ENCODE results near the gene NUP85.

NUP85 gene

DNA sequence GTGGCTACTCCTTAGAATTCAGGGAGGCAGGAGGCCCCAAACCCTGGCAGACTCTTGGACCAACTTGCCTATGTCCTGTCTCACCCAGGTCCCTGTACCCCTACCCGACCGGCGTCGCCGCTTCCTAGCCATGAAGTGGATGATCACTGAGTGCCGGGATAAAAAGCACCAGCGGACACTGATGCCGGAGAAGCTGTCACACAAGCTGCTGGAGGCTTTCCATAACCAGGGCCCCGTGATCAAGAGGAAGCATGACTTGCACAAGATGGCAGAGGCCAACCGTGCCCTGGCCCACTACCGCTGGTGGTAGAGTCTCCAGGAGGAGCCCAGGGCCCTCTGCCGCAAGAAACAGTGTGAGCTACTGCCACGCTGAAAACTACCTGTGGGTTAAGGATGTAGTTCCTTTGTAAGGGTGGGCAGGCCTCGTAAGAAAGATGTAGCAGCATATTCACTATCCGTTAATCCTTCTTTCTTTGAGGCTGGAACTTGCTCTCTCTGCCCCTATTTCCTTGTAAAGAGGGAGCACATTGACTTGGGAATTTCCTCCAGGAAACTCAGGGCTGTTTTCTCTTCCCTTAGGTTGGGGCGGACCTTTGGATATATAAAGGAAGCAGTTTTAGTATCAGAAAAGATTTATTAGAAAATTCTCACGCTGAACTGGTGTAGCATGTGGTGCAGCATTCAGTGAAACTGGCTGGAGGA is 60.3 kb downstream of the NUP85 start:
- TF ChIP-seq, protein P1, sequence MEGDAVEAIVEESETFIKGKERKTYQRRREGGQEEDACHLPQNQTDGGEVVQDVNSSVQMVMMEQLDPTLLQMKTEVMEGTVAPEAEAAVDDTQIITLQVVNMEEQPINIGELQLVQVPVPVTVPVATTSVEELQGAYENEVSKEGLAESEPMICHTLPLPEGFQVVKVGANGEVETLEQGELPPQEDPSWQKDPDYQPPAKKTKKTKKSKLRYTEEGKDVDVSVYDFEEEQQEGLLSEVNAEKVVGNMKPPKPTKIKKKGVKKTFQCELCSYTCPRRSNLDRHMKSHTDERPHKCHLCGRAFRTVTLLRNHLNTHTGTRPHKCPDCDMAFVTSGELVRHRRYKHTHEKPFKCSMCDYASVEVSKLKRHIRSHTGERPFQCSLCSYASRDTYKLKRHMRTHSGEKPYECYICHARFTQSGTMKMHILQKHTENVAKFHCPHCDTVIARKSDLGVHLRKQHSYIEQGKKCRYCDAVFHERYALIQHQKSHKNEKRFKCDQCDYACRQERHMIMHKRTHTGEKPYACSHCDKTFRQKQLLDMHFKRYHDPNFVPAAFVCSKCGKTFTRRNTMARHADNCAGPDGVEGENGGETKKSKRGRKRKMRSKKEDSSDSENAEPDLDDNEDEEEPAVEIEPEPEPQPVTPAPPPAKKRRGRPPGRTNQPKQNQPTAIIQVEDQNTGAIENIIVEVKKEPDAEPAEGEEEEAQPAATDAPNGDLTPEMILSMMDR (IDR thresholded peaks at IDR 0.05) = no peak

DNA sequence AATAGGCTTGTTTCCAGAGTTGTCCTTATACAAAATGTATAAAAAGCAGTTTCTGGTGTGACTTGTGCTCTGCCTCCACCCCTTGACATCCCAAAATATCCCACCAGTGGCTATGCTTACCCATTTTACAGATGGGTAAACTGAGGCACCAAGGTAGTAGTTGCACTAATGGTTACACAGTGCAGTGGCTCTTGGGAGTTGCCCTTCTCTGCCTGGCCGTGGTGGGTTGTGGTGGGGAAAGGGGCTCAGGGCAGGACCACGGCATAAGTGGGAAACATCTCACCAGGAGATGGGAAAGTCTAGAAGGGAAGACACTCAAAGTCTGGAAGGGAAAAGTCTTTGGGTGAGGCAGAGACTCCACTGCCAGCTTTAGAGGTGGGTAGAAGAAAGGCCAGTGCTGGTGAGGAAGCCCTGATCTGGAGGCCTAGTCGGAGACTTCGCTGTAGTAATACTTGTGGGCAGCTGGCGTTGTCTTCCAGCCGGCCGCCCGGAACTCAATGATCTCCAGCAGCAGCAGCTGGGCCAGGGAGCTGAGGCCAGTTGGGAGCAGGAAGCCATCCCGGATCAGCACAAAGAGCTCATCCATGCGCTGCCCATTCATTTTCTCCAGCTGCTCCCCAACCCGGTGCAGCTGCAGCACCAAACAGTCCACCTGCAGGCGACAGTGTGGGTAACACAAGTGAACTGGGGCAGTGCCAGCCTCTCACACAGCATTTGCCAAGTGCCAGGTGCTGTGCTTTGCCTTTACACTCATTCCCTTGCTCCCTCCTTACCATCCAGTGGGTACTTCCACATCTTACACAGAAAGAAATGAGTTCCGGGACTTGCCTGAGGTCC is 61.1 kb downstream of the NUP85 start:
- TF ChIP-seq, protein P1 (IDR thresholded peaks at IDR 0.05) = no peak

- TF ChIP-seq, protein P1 (IDR thresholded peaks at IDR 0.05) = no peak
These were observed 61.6 kb downstream of the NUP85 start for GRCh38 chr17:75267153-75267410.

DNA sequence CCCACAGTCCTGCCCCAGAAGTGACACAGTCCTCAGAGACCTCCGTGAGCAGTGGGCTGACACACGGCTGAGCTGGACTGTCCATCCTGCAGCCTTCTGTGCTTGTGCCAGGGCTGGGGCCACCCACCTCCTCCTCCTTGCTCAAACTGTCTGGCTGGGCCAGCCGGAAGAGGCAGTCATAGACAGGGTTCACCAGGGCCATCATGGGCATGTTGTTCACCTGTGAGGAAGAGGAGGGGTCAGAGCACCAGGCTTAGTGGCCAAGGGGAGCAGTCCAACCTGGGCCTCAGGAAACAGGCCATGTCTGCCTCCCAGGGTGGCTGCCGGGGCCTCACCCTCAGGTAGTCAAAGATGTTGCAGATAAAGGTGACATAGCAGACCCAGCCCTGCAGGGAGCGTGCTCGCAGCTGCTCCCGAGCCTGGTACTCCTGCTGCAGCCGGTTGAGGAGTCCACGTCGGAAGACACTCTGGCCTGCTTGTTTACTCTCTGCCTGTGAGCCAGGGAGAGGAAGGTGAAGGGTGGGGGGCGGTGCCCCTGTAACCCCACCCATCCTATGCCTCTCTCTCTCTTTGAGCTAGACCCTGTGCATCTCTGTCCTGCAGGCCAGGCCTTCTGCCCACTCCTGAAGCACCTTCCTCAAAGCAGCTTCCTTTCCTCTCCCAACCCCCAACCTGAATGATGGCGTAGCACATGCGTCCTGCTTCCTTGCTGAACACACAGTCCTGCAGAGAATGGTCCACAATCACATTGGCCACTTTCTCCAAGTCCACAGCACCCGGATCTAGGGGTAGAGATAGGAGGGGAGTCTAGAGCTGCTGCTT is 62.1 kb downstream of the NUP85 start:
- TF ChIP-seq, protein P1 (IDR thresholded peaks at IDR 0.05) = no peak

DNA sequence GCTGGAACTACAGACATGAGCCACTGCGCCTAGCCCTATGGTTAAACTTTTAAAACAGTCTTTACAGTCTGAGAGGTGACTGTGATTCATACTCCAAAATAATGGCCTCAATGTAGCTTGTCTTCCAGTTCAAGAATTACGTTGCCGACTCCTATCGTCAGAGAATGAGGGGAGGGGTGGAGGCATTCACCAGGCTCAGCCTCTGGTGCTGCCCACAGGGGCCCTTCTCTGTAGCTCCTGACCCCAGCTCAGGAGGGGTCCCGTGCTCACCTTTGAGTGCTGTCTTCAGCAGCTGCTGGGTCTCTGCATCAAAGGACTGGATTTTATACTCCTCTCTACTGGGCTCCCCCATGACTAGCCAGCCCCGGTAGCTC is 64.4 kb downstream of the NUP85 start:
- TF ChIP-seq, protein P1 (IDR thresholded peaks at IDR 0.05) = no peak

DNA sequence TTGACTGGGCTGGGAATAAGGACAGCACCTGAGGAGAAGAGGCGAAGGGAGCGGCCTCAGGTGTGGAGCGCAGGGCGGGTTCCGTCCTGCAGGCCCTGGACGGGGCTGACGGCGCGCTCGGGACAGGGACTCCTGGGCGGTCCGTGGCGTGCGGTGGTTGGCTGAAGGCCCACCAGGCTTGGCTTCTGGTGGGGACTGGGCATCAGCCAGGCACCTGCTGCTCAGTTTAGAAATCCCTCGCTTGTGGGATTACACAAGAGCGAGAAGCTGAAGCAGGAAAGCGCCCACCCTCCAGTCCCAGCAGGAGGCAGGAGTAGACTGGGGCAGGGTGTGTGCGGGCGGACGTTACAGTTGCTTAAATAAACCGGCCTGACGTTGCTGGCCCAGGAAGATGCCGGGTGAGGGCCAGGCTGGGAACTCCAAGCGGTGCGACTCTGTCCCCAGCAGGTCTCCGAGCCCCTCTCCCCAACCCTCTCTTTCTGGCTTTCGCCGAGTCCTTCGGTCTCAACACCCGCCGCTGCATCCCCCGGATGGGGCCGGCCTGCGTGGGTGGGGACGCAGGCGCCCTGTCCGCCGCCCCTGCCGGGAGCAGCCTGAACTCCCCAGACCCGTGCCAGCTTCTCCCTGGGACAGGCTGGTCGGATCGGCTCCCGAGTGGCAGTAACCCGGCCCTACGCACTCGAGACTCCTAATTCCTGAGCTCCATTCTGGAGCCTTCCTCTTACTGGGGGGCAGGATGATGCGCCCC is 64.9 kb downstream of the NUP85 start:
- TF ChIP-seq, protein P1 (IDR thresholded peaks at IDR 0.05) = no peak

- TF ChIP-seq, protein P1 (IDR thresholded peaks at IDR 0.05) = no peak
These were observed 65.4 kb downstream of the NUP85 start, which contains the start of gene MIF4GD for GRCh38 chr17:75270966-75271232. Gene MIF4GD (minus strand): TSS chr17:75271231. CDS start chr17:75270195, 1,036 bp downstream.

Measured in LNCAP (cell line).